DOHH2 (cell line): ENCODE data around the gene NKAP.

Experiments used
- CTCF ChIP-seq: fragments of 200-600 bp; sonication (generic); IDR thresholded peaks from one replicate; pipeline ENCODE4 v1.5.1; 2014; ENCODE audit warnings: antibody characterized with exemption, mild to moderate bottlenecking, low read depth, low read length; ENCODE audit not compliant: poor library complexity, severe bottlenecking
- EZH2phosphoT487 ChIP-seq: fragments of 200-600 bp; sonication (generic); IDR thresholded peaks from 2 replicates; pipeline ENCODE4 v1.6.1; 2017; ENCODE audit warnings: borderline replicate concordance, mild to moderate bottlenecking, antibody characterized with exemption, low read length, moderate library complexity, mixed read lengths

DNA sequence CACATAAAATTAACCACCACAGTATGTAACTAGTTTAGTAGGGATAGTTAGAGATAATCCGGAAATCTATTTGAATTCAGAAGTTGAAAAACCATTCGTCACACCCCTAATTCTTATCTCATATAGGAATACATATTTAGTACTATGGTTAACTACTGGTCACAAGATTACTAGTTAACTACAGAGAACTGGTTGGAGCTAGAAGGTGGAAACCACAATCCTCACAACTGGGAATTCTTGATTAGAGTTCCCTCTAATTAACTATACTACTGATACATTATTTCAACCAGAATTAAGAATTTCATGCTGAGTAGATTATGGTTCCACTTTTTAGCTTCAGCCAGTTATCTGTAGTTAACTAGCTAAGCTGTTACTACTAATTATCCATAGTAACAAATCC lies 39.9 kb upstream of the NKAP start:
- TF ChIP-seq CTCF (no peak), EZH2phosphoT487 (no peak)
